Peyer's patch (tissue), 4 donors: ENCODE measurements around the gene RTN4IP1.

Experiments used
- CTCF ChIP-seq, 6 experiments: fragments of 450-650 bp in 4 of 6; fragments of 200-600 bp in 2 of 6; sonication (generic) in 1 of 6; IDR thresholded peaks; one replicate each; pipeline ENCODE4 v1.5.1; 2017 to 2019; ENCODE audit warnings: antibody characterized with exemption in 6 of 6, mild to moderate bottlenecking in 3 of 6, moderate library complexity in 1 of 6
- POLR2A ChIP-seq, 2 donors: fragments of 450-650 bp; IDR thresholded peaks; one replicate each; pipeline ENCODE4 v1.5.1; 2017; ENCODE audit warnings: antibody characterized with exemption in 2 of 2, mild to moderate bottlenecking in 2 of 2, moderate library complexity in 2 of 2

GRCh38 chr6:106540907-106541306 is 88.4 kb downstream of the RTN4IP1 start:
- TF ChIP-seq POLR2A (IDR thresholded peaks at IDR 0.05) (no peak), CTCF (IDR thresholded peaks at IDR 0.05) (no peak)
